DND-41 (cell line): ENCODE measurements around the gene PTDSS2.

Experiments used
- ATAC-seq: fragments of 200-7000 bp; cut with Tn5 transposase; 3 replicates; pipeline ENCODE4 v1.9.1; 2021; ENCODE audit warnings: low read depth; ENCODE audit not compliant: insufficient read depth
- DNase-seq: peaks from one replicate; pipeline ENCODE4 v3.0.0-alpha.2; 2020
- H2AFZ ChIP-seq: 2 replicates; pipeline ENCODE4 v1.6.0; 2012; ENCODE audit warnings: low read depth, low read length
- H3K27ac ChIP-seq: 2 replicates; pipeline ENCODE4 v1.5.1; 2012; ENCODE audit warnings: low read length, inconsistent platforms
- H3K27me3 ChIP-seq: fragments of 200-600 bp; sonication (generic); 2 replicates; pipeline ENCODE4 v1.6.0; 2012; ENCODE audit warnings: low read length, mild to moderate bottlenecking, inconsistent platforms; ENCODE audit not compliant: insufficient read depth, poor library complexity
- H3K36me3 ChIP-seq: 2 replicates; pipeline ENCODE4 v1.5.1; 2012; ENCODE audit warnings: low read length, inconsistent platforms; ENCODE audit not compliant: insufficient read depth
- H3K4me1 ChIP-seq: 2 replicates; pipeline ENCODE4 v1.5.1; 2012; ENCODE audit warnings: mild to moderate bottlenecking, low read length; ENCODE audit not compliant: insufficient read depth
- H3K4me2 ChIP-seq: 2 replicates; pipeline ENCODE4 v1.6.0; 2012; ENCODE audit warnings: mild to moderate bottlenecking, moderate library complexity, low read length, inconsistent platforms; ENCODE audit not compliant: insufficient read depth
- H3K4me3 ChIP-seq, 2 experiments: fragments of 200-600 bp in 1 of 2; shearing (Covaris generic) in 1 of 2; 2 replicates each; pipeline ENCODE4 v1.5.1; 2012 to 2016; ENCODE audit warnings: inconsistent platforms in 2 of 2, low read length in 2 of 2, mild to moderate bottlenecking in 2 of 2, low read depth in 1 of 2, moderate library complexity in 1 of 2
- H3K79me2 ChIP-seq: 2 replicates; pipeline ENCODE4 v1.6.0; 2012; ENCODE audit warnings: low read length, inconsistent platforms; ENCODE audit not compliant: insufficient read depth
- H3K9ac ChIP-seq: 2 replicates; pipeline ENCODE4 v1.6.0; 2012; ENCODE audit warnings: low read depth, mild to moderate bottlenecking, inconsistent platforms, low read length, moderate library complexity
- H3K9me3 ChIP-seq: 2 replicates; pipeline ENCODE4 v1.5.1; 2012; ENCODE audit warnings: low read length, moderate library complexity, mild to moderate bottlenecking, inconsistent platforms; ENCODE audit not compliant: insufficient read depth, severe bottlenecking
- H4K20me1 ChIP-seq: 2 replicates; pipeline ENCODE4 v1.6.0; 2012; ENCODE audit warnings: low read length; ENCODE audit not compliant: insufficient read depth
- EZH2 ChIP-seq: IDR thresholded peaks from 3 replicates; pipeline ENCODE4 v1.6.1; 2012; ENCODE audit warnings: borderline replicate concordance, low read depth, mild to moderate bottlenecking, moderate library complexity, low read length, inconsistent platforms; ENCODE audit not compliant: severe bottlenecking
- TF ChIP-seq, protein P1 (sequence below): IDR thresholded peaks from 2 replicates; pipeline ENCODE4 v1.5.1; 2012; ENCODE audit warnings: borderline replicate concordance, low read length, moderate library complexity, mild to moderate bottlenecking; ENCODE audit not compliant: poor library complexity, severe bottlenecking; ENCODE audit errors: extremely low read depth

Gene PTDSS2

DNA sequence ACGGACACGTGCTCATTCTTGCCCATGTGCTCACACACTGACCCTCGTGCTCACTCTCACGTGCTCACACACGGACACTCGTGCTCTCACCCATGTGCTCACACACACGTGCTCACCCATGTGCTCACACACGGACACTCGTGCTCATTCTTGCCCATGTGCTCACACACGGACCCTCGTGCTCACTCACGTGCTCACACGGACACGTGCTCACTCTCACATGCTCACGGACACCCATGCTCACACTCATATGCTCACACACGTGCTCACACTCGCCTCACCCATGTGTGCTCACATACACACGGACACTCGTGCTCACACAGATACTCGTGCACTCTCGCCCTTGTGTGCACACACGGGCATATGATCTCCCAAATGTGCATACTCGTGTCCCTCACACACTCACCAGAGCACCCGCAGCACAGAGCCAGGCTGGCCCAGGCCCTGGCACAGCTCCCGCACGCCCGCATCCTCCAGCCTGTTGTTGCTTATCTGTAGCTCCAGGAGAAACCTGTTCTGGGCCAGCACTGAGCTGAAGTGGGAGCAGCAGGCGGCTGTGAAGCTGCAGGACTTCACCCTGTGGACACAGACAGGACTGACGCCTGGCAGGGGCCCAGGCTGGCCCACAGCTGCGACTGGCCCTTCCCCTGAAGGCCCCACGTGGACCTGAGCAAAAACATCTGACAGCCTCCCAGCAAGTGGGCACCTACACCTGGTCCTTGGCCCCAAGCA, 47.7 kb downstream of the PTDSS2 start:
- no peaks in the 10 kb centered on the region for H3K4me1 ChIP-seq
- peaks cover 18% of the 10 kb centered on the region for H3K79me2 ChIP-seq
- DNase-seq = no peak
- H3K9ac ChIP-seq = no peak overlapping the region
- no peak for ATAC-seq
- no peak overlapping the region for H3K27ac ChIP-seq
- H3K4me3 ChIP-seq = no peak overlapping the region
- no peak overlapping the region for H3K4me2 ChIP-seq
- H3K36me3 ChIP-seq = peaks cover 91% of the 10 kb centered on the region
- TF ChIP-seq, protein P1, sequence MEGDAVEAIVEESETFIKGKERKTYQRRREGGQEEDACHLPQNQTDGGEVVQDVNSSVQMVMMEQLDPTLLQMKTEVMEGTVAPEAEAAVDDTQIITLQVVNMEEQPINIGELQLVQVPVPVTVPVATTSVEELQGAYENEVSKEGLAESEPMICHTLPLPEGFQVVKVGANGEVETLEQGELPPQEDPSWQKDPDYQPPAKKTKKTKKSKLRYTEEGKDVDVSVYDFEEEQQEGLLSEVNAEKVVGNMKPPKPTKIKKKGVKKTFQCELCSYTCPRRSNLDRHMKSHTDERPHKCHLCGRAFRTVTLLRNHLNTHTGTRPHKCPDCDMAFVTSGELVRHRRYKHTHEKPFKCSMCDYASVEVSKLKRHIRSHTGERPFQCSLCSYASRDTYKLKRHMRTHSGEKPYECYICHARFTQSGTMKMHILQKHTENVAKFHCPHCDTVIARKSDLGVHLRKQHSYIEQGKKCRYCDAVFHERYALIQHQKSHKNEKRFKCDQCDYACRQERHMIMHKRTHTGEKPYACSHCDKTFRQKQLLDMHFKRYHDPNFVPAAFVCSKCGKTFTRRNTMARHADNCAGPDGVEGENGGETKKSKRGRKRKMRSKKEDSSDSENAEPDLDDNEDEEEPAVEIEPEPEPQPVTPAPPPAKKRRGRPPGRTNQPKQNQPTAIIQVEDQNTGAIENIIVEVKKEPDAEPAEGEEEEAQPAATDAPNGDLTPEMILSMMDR = no peak
- no peak for TF ChIP-seq EZH2
- no peaks in the 10 kb centered on the region for H3K9me3 ChIP-seq
- H2AFZ ChIP-seq = no peak overlapping the region
- no peaks in the 10 kb centered on the region for H3K27me3 ChIP-seq
- peaks cover 42% of the 10 kb centered on the region for H4K20me1 ChIP-seq

DNA sequence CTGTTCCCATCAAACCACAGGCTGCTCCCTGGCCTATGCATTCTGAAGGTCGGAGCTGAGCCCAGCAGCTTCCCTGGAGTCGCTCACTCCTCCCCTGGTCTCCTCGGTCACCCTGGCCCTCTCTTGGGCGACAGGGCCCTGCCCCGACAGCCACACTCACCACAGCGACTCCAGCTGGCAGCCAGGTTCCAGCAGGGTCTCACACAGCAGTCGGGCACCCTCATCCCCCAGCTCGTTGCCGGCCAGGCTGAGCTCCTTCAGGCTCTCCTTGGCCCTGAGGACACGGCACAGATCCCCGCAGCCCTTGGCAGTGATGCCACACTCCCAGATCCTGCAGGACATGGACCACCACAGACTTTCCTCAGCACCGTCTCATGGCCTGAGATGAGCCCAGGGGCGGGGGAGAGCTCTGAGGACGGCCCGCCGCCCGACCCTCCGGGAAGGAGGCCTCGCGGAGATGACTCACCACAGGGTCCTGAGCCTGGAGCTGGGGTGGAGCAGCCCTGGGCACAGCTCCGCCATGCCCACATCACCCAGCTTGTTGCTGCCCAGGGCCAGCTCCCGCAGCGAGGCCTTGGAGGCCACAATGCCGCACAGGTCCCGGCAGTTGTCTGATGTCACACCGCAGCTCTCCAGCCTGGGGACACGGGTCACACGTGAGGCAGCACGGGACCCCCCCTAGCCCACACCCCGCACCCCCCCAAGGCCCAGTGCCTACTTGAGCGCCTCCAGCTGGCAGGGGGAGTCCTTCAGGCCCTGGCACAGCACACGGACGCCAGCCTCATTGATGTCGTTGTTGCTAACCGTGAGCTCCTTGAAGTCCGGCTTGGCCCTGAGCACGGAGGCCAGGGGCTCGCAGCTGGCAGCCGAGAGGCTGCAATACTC, 48.5 kb downstream of the PTDSS2 start:
- Histone ChIP-seq H3K9ac (no peak overlapping the region), H3K79me2 (peaks cover 25% of the 10 kb centered on the region), H3K4me3 (no peak overlapping the region), H2AFZ (no peak overlapping the region), H4K20me1 (peaks cover 45% of the 10 kb centered on the region), H3K27me3 (no peaks in the 10 kb centered on the region), H3K9me3 (no peaks in the 10 kb centered on the region), H3K4me2 (no peak overlapping the region), H3K4me1 (no peaks in the 10 kb centered on the region), H3K27ac (no peak overlapping the region), H3K36me3 (peaks cover 87% of the 10 kb centered on the region)
- no peak for DNase-seq
- no peak for ATAC-seq
- no peak for TF ChIP-seq EZH2
- TF ChIP-seq, protein P1 = no peak

DNA sequence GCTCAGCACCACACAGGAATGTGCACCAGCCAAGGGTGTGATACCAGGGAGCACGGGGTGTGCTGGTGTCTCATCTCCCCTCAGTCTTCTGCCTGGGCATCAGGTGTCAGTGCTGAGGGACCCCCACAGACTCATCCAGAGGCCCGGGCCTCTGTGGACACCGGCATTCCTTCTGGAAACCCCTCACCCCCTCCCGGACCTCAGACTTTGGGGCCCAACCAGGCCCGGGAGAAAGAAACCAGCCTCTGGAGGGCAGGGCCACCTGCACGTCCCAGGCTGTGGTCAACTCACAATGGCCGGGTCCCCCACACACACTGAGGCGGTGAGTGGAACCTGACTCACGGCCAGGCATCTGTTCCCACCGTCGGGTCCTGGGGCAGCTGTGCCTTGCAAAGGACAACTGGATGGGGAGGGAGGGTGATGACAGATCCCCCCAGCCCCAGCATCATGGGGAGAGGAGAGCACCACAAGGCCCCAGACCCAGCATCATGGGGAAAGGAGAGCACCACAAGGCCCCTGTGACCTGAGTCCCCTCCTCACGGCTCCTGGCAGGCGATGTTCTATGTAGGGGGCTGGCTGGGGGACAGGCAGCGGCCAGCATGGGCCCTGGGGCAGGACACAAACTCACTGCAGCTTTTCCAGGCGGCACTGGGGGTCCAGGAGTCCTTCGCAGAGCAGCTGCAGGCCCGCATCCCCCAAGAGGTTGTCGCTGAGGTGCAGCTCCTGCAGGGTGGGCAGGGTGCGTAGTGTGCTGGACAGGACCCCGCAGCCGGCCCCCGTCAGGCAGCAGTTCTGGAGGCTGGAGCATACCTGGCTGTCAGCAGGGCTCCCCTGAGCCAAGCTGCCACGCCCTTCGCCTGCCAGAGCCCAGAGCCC, 49.4 kb downstream of the PTDSS2 start:
- Histone ChIP-seq H4K20me1 (peaks cover 50% of the 10 kb centered on the region), H3K9ac (no peak overlapping the region), H3K4me2 (no peak overlapping the region), H3K27ac (no peak overlapping the region), H3K27me3 (no peaks in the 10 kb centered on the region), H3K4me1 (peaks cover under 1% of the 10 kb centered on the region; the same call in 1 of the 2 replicates), H3K36me3 (peaks cover 84% of the 10 kb centered on the region), H3K9me3 (no peaks in the 10 kb centered on the region), H3K79me2 (peaks cover 34% of the 10 kb centered on the region), H3K4me3 (no peak overlapping the region), H2AFZ (no peak overlapping the region)
- ATAC-seq (no peak), DNase-seq (no peak)
- no peak for TF ChIP-seq EZH2
- TF ChIP-seq, protein P1 = no peak
